Retinal pigment epithelial cell (primary cell): ENCODE data around the gene DNAJC9.

ENCODE experiments used
- DNase-seq: peaks from one replicate; pipeline ENCODE4 v3.0.0-alpha.2; 2010; ENCODE audit warnings: low read depth
- H3K4me3 ChIP-seq: 2 replicates; pipeline ENCODE4 v1.5.1; 2011; ENCODE audit warnings: mild to moderate bottlenecking, low read length, control low read depth, moderate library complexity
- CTCF ChIP-seq: conservative IDR thresholded peaks from 2 replicates; pipeline ENCODE4 v1.5.1; 2011; ENCODE audit warnings: low read depth, low read length, control low read depth, inconsistent platforms

Gene DNAJC9

GRCh38 chr10:73246646-73247508 is at the start of gene DNAJC9:
TSS of gene DNAJC9 (minus strand) at chr10:73247255. CDS start at chr10:73247189, 66 bp downstream.
- peak within 1 kb of the TSS; percentile 78 for H3K4me3 ChIP-seq
- DNase-seq, result peak; percentile 76
- peak; percentile 22 for TF ChIP-seq CTCF

DNA sequence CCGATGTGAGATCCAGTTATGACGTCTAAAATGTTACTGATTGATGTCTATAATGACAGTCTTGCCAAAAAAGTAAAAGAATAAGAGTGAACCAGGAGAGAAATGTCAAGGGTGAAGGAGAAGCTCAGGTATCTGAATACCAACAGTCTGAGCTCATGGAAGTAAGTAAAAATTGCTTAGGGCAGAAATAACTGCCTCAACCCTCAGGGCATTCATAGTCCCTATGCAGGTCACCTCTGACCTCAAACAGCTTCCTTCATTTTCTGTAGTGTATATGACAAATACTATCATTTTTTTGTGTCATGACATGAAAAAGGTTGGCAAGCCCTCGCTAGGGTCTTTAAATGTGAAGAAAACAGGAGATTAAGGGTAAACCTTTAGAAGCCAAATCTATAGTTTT is 46.4 kb upstream of the DNAJC9 start:
- no peak for DNase-seq
- no peak overlapping the region for H3K4me3 ChIP-seq
- TF ChIP-seq CTCF, result no peak

- no peak for TF ChIP-seq CTCF
- H3K4me3 ChIP-seq, result no peak overlapping the region
- no peak for DNase-seq
Measured at GRCh38 chr10:73289958-73290357, 42.9 kb upstream of the DNAJC9 start.

GRCh38 chr10:73287441-73287840 is 40.4 kb upstream of the DNAJC9 start:
- no peak overlapping the region for H3K4me3 ChIP-seq
- no peak for TF ChIP-seq CTCF
- no peak for DNase-seq

- H3K4me3 ChIP-seq, result no peak overlapping the region
- no peak for TF ChIP-seq CTCF
- DNase-seq, result no peak
Measured at GRCh38 chr10:73281097-73281496, 34.0 kb upstream of the DNAJC9 start.

GRCh38 chr10:73264423-73264822 is 17.4 kb upstream of the DNAJC9 start:
- no peak for DNase-seq
- no peak overlapping the region for H3K4me3 ChIP-seq
- TF ChIP-seq CTCF, result no peak
